ENCODE results near the gene GPHN.
"Not testable (repeated sequence)": the region's sequence is repeated elsewhere in the genome, so short reads cannot be mapped to it uniquely, and the experiment has no call there.

Gene GPHN

DNA sequence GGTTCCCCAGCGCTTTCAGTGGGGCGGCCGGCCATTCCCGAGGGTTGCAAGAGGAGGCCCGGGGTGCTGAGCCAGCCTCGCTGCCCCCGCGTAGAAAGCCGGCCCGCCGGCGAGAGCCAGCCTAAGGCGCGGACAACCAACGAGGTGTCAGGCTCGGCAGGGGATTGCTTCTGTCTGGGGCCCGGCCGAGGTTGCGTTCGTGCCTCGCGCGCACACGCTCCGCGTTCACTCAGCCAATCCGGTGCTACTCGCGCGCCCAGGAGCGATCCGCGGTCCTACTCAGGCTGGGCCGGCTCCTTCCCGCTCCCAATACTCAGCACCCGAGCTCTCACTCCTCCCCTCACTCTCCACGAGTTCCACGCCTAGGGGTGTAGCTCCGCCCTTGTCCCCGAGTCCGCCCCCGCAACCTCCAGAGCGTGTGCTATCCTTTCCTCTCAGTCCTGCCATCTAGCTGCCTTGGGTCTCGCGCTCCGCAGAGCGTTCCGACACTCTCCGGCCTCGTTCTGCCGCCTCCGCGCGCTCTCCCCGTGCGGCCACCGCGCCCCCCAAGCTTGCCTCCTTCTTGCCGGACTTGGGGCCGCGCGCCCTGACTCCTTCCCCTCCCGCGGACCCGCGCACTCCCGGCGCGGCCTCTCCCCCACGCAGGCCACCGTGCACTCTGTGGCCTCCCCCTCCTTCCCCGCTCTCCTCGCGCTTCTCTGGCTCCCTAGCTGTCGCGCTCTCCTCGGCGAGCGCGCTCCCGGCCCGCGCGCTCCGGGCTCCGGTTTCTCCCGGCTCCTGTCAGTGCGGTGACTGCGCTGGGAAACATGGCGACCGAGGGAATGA lies at the start of gene GPHN:
TSS of gene GPHN (plus strand) at position 426 of the 825 bp plus-strand sequence.
- DNase-seq = peak; percentile 91

DNA sequence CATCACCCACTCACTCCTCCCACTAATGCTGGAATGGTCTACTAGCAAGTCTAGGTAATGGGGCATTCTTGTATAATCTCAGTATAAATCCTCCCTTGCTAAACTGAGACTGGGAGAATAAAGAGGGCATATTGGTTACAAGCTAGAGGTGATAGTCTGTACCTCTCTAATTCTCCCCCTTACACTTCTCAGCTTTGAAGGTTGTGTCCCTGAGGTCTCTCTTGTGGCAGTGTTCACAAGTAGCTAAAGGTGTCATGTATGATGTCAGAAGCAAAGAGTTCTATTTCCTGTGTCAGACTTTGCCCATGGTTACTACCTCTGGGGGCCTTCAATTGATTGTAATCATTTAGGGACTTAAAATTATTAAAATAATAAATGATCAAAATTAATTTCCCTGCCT lies 48.3 kb upstream of the GPHN start:
- no peak for DNase-seq

DNA sequence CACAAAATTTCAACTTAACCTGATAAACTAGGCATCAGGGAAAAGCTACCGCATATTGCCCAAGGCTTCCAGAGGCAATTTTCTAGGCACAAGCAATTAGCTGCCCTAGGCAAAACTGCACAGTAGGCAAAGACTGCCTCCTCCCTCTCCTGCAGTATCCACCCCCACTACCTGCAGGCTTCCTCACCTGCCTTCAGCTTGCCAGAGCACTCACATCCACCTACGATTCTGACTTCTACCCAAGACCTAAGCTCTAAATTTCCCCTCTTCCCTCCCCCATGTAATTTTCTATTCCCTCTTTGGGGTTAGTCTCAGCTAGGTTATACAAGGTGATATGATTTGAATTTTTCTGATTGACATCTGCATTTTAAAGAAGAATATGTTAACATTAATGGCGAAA lies 43.7 kb upstream of the GPHN start:
- no peak for DNase-seq

DNA sequence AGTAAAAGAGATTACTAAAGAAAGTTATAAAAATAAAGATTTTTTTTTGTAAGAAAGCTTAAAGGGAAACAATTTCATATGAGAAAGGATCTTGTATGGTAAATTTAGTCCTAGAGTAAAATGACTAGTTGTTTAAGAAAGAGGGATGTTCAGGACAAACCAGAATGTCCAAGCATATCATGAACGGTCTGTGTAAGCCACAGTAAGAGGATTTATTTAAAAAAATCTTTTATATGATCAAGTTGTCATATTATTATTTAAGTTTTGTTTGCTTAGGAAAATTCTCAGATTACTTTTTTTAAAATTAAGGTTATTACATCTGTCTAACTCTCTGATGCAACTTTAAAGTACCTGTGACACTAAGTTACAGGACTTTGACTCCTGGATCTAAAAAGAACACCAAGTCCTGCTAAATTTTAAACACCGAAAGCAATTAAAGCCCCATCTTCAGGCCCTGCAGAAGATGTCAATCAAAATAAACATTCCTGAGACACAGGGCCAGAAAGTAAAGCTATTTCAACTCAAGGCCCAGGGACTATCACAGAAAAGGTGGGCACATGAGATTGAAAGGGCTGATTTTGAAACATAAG lies 39.1 kb upstream of the GPHN start:
- DNase-seq = no peak

DNA sequence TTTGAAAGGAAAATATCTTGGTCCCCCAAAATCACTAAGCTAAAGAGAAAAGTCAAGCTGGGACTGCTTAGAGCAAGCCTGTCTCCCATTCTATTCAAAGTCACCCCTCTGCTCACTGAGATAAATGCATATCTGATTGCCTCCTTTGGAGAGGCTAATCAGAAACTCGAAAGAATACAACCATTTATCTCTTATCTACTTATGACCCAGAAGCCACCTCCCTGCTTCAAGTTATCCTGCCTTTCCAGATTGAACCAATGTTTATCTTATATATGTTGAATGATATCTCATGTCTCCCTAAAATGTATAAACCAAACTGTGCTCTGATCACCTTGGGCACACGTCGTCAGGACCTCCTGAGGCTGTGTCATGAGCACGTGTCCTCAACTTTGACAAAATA lies 36.4 kb upstream of the GPHN start:
- no peak for DNase-seq

DNA sequence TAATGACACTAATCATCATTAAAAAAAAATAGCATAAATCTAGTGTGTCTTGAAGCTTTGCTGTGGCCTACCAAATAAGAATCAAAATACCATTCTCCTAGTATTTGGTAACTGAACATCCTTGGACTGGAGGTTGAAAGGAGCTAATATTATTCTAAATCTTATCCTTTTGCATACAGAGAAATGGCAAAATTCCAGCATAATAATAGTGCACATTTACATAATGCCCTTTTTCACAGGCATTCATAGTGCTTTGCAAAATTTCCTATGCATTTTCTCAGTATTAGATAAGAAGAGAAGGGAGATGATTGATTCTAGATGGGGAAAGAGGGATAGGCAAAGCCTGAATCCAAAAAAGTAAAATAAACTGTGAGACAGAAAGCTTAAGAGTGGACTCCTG lies 35.7 kb upstream of the GPHN start:
- no peak for DNase-seq

DNA sequence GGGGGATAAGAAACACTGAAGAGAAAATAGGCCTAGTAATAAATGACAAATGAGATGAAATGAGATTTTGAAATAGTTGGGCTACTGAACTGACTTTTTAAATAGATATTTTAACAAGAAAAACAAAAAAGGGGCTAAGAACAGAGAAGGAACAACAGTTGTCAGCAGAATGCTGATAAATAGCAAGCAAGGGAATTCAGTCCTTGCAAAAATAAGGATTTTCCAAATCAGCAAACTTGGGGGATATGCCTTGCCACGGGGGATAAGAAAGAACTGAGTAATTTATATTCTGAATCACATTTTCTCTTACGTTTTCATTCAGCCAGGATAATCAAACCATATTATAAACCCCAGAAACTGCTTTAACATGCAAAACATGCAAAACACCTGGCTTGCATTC lies 34.7 kb upstream of the GPHN start:
- DNase-seq = no peak

DNA sequence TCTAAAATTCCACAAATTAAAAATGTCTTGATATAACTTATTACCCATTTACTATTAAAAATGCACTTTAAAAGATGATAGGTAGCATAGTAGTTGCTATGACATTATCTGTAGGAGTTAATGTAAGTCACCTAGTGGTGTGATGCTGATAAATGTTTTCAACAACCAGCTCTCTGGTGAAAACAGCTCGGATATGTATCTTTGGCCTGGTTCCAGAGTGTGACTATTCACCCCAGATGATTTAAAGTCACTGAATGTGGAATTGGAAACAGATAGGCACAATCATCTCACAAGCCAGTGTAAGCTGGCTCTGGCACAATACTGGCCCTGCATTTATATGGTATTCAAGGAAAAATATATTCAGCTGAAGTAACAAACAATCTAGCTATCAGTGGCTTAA lies 31.0 kb upstream of the GPHN start:
- DNase-seq = no peak

DNA sequence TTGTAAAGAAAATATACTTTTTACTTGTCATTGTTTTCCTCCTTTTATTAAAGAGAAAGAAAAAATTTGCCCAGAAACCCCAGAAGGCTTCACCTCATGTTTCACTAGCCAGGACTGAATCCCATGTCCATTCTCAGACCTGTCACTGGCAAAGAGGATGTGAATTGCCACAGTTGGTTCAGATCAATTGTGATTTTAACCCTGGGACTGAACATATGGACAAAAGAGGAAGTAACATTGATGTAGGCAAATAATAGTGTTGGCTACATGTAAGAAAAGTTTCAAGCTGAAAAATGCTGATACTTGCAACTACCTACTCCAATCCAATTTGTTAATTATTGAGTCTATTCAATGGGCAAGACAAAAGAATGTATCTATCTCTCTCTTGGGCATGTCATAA lies 30.4 kb upstream of the GPHN start:
- DNase-seq = no peak

DNA sequence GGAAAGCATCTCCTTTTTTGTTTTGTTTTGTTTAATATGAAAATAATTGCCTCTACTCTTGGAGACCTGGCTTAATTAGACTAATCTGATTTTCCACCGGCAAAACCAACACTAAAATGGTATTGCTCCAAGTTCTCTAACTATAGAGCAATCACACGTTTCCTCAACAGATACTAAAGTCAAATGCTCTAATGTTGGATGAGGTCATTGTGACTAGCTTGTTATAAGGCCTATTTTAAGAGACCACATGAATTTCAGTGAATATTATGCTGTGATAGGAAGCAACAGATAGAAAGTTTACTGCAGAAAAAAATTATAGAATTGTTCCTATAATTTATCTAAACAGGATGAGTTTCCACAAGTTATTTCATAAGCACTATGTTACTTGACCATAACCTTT lies 25.1 kb upstream of the GPHN start:
- no peak for DNase-seq

DNA sequence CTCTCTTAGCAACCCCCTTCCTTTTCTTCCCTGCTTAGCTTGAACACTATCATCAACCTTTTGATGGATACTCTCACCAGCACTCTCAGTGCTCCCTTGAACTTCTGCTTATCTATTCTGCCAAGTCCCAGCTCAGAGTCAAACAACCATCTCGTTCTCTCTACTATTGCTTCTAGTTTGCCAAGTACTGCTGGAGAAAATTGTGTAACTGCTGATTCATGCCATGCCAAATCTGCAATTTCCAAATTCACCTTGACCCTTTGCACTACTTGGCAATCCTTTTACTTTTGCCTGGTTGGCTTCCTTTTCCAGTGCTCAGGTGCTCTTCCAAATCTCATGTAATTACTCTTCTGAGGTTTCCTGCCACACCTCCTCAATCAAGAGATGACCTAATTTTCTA lies 24.6 kb upstream of the GPHN start:
- DNase-seq = no peak

DNA sequence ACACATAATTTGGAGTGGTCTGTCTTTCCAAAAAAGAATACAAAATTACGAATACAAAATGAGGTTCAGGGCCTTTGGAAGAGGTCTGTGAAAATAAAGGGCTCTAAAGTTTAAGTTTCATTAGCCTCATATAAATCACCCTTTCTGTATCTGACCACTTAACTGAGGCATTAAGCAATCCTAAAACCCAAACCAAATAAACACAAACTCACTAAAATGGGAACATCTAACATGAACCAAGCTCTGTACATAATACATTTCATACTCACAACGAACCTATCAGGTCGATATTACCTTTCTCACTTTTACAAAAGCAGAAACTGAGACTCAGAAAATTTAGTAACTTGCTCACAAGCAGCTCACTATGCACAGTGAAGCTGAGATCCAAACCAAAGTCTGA lies 22.9 kb upstream of the GPHN start:
- DNase-seq = no peak

DNA sequence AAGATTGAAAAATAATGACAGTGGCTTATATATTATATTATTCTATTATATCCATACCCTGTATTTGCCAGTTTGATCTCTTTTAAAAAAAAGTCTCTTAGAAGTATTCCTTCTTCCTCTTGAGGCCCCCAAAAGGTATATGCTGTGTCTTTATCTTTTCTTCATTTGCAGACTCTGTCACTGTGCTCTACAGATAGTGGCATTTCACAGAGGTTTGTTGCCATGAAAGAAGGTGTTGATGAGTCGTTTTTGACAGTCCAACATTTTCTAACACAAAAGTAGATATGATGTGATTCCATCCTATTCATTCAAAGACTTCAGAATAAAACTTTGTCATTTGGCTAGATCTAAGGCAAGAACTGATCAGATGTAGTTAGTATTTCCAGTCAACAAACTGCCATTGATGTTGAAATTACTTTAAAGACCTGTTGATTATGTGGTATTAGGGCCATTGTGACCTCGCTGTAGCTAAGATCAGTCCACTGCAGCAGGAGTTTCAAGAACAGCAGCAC lies 22.0 kb upstream of the GPHN start, which contains the start of gene CCDC196:
TSS of gene CCDC196 (plus strand) at position 462 of the 512 bp plus-strand sequence. CDS start 132 bp downstream, outside the sequence.
- no peak for DNase-seq

DNA sequence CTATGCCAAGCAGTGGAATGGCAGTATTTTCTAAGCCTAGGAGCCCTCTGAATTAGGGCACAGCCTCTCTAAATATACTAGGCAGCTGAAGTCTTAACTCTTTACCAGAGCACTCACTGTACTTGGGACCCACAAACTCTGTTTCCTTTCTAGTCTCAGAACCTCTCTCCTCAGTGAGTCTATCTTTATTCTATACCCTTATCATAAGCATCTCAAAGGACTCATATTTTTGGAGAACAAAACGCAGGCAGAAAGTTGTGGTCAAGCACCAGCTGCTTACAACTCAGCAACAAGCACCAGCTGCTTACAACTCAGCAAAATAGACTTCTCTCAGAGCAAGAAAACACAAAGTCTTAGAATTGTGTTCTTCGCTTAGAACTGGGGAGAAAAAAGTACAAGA lies 20.8 kb upstream of the GPHN start:
- no peak for DNase-seq

DNA sequence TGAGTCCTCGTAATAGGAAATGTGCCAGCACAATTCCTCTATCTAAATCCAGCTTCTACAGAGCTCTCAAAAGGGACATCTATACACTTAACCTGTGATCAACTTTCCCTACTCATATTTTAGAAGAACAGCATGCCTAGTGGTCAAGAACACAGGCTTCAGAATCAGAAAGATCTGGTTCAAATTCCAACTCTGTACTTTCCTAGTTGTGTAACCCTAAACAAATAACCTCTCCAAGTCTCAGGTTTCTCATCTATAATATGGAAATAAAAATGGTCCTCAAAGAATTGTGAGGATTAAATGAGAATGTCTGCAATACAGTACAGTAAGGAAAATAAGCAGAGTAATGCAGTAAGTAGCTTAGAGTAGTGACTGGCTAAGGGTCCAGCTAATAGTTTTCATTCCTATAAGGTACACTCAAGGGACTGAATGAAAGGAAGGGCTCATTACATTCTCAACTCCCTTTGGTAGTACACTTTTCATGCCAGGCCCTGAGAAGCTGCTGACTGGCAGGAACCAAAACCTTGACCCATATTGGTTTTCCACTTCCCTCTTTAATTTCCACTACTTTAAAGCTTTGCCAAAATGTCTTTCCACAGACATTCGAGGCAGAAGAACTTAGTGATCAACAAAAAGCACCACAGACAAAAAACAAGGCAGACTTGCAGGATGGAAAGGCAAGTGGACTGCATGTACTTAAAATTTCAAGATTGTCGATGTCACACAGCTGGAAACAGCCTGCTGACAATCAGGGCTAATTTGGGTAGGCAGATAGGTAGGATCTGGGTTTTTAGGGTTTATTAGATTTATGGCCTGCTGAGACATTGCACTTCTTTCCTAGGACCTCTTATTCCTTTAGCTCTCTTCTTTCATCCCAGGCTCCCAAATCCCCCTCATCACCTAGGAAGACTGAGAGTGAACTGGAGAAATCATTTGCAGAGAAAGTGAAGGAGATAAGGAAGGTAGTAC lies 17.5 kb upstream of the GPHN start:
- DNase-seq = no peak

DNA sequence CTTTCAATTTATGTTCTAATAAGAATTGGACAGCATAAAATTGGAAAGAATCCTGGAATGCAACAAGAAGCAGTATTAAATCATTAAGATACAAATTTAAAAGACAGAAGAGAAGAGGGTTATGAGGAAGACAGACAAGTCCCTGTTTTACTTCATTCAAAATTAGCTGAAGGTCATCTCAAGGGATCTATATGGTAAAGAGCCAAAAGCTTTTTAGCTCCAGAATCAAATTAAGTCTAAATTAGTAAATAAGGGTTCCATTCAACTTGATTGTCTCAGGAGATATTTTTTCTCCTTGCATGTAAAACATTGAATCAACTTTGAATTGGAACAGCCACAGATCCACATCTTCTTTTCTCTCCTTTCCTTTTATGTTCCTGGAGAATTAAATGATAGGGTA lies 14.2 kb upstream of the GPHN start:
- DNase-seq = no peak

DNA sequence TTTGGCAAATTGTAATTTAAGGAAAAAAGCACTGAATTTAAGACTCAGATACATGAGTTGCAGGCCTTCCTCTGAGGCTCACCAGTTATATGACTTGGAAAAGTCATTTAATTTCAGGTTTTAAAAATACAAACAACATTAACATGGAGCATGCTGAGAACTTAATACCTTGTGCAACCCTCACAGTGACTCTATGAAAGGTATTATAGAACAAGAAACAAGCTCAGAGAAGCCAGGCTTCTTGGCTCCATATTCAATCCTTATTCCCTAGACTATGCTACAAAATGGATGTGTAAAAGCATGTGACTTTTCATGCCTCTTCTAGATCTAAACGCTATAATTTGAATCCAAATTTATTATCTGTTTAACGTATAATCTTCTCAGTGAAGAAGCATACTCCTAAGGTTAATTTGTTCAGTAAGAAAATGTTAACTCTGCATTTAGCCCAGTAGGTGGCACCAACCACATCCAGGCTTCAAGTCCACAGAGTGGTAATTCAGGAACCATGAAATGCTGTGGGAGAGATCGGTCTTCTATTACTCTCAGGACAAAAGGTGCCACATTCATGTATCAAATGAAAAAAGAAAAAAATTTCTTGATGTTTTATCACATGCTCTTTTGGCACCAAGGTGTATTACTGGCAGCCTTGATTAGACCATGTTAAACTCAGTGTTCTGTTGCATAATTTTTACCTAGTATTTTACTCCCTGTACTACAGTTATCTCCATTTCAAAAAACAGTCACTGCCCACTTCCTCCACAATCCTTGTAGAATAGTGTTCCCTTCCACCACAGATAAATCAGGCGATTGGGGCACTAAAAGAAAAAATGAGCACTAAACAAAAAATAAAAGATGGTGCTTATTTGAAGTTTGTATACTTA lies 12.5 kb upstream of the GPHN start:
- peak; percentile 53 for DNase-seq

DNA sequence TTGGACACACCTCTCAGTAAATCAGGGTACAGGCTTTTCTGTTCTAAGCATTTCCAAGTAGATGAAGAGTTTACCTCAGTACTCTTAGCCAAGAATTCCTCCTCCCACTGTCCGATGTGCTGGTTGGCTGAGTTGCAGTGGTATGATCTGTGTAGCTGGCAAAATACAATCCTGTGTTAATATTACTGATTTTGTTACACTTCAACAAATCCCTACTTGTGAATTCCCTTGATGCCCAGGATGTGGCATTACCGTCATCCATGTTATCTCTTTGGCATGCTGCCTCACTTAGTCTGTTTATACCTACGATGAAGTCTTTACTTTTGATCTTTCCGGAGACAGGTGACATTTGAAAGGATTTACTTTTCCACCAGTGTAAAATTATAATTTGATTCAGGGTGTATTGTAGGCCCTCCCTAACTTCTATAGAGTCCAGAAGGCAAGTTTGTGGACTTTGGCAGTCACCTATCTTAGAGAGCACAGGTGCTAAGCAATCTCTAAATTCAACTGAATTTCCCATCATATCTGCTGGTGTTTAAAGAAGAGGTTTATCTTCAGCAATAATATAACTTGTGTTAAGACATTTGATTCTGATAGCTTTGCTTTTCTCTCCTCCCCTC lies 11.6 kb upstream of the GPHN start:
- DNase-seq = no peak

DNA sequence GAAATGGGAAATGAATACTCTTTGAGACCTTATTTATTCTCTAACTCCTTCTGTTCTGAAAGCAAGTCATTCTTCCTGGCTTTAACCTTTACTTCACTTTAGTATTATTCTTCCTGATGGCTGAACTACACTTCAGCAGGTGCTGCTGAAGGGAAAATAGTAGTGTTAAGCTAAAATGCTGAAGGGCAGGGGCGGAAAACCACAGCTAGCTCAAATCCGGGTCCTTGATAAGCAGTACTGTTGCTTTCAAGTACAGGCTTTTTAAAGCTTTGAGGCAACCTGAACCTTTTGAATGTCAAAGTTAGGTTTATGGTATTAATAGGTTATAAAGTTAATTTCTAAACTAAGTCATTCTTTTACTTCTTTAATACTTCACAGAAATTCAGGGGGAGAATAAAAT lies 11.0 kb upstream of the GPHN start:
- no peak for DNase-seq

DNA sequence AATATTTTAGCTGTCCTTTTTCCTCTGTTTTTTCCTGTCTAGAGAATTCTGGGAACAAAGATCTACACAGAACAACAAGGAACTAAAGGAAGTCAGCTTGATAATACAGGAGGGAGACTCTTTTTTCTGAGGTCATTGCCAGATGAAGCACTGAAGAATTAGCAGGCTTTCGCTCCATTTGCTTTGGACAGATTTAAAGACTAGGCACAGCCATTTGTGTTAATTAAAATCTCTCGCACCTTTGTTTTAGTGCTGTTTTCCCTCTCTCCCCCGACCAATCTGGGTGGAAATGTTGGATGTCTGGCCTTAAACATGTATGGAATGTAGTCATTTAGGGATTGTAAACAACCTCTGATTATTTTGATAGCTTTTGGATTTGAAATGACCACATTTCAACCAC lies 9.6 kb upstream of the GPHN start:
- DNase-seq = no peak

DNA sequence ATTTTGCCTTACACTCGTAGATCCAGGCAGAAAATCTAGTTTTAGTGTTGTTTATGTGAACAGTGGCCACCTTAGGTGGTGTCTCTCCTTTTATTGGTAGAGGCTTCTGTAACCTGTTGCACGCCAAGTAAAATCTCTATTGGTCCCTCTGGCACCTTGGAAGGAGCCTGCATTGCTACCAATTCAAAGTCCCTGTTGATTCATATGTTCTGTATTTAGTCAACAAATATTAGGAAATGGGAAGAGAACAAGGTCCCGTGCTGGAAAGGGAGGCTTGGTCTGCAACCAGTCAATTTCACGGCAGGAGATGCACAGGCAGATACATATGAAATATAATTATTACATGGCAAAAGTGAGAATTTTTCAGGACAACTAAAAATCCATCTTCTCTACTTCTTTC lies 6.4 kb upstream of the GPHN start:
- no peak for DNase-seq

DNA sequence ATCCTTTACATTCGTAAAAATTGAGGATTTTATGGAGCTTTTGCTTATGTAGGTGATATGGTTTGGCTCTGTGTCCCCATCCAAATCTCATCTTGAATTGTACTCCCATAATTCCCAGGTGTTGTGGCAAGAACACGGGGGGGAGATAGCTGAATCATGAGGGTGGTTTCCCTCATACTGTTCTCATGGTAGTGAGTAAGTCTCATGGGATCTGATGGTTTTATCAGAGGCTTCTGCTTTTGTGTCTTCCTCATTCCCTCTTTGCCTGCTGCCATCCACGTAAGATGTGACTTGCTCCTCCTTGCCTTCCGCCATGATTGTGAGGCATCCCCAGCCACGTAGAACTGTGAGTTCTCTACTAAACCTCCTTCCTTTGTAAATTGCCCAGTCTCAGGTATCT lies 5.1 kb upstream of the GPHN start:
- DNase-seq = not testable (repeated sequence)
